Measurements from ENCODE around the gene DCC. TPM values are rescaled to one million over a fixed set of nuclear protein-coding genes. Genes with fewer than 3 reads are reported as not detected.

The DCC gene
- total RNA-seq, 1 donor from 2014 or later: 1.0 TPM

GRCh38 chr18:53443336-53443735 is 1103.3 kb downstream of the DCC start:
- Mint-ChIP-seq H3K27me3 (ENCODE audit: low read depth) (peaks cover 9% of the 10 kb centered on the region), H3K4me1 (peaks cover 4% of the 10 kb centered on the region), H3K9me3 (peaks cover 3% of the 10 kb centered on the region), H3K4me3 (no peak overlapping the region), H3K27ac (no peak overlapping the region), H3K36me3 (no peaks in the 10 kb centered on the region)
- no peak for DNase-seq (ENCODE audit: low spot score in 2 of 2, unreplicated experiment in 2 of 2)
- TF ChIP-seq CTCF (IDR thresholded peaks at IDR 0.05; ENCODE audit: unreplicated experiment): no peak

- Mint-ChIP-seq H3K4me3 (no peak overlapping the region), H3K27me3 (ENCODE audit: low read depth) (peaks cover 9% of the 10 kb centered on the region), H3K9me3 (peaks cover 3% of the 10 kb centered on the region), H3K36me3 (no peaks in the 10 kb centered on the region), H3K4me1 (peaks cover 4% of the 10 kb centered on the region), H3K27ac (no peak overlapping the region)
- DNase-seq (ENCODE audit: low spot score in 2 of 2, unreplicated experiment in 2 of 2): no peak
- TF ChIP-seq CTCF (IDR thresholded peaks at IDR 0.05; ENCODE audit: unreplicated experiment): no peak
Observed at GRCh38 chr18:53443831-53444230, 1103.8 kb downstream of the DCC start.

GRCh38 chr18:53451902-53452301 is 1111.9 kb downstream of the DCC start:
- Mint-ChIP-seq H3K36me3 (no peaks in the 10 kb centered on the region), H3K4me1 (no peaks in the 10 kb centered on the region), H3K9me3 (no peaks in the 10 kb centered on the region), H3K4me3 (no peak overlapping the region), H3K27ac (no peak overlapping the region), H3K27me3 (ENCODE audit: low read depth) (no peaks in the 10 kb centered on the region)
- no peak for TF ChIP-seq CTCF (IDR thresholded peaks at IDR 0.05; ENCODE audit: unreplicated experiment)
- DNase-seq (ENCODE audit: low spot score in 2 of 2, unreplicated experiment in 2 of 2): no peak

- no peak overlapping the region for H3K4me3 Mint-ChIP-seq
- peaks cover 7% of the 10 kb centered on the region for H3K27me3 Mint-ChIP-seq (ENCODE audit: low read depth)
- no peaks in the 10 kb centered on the region for H3K36me3 Mint-ChIP-seq
- H3K9me3 Mint-ChIP-seq: no peaks in the 10 kb centered on the region
- H3K4me1 Mint-ChIP-seq: no peaks in the 10 kb centered on the region
- H3K27ac Mint-ChIP-seq: no peak overlapping the region
- no peak for DNase-seq (ENCODE audit: low spot score in 2 of 2, unreplicated experiment in 2 of 2)
- no peak for TF ChIP-seq CTCF (IDR thresholded peaks at IDR 0.05; ENCODE audit: unreplicated experiment)
Observed at GRCh38 chr18:53457068-53457467, 1117.1 kb downstream of the DCC start.

GRCh38 chr18:53458268-53458667 is 1118.3 kb downstream of the DCC start:
- Mint-ChIP-seq H3K27me3 (ENCODE audit: low read depth) (peaks cover 7% of the 10 kb centered on the region), H3K4me3 (no peak overlapping the region), H3K4me1 (no peaks in the 10 kb centered on the region), H3K36me3 (no peaks in the 10 kb centered on the region), H3K27ac (no peak overlapping the region), H3K9me3 (no peaks in the 10 kb centered on the region)
- TF ChIP-seq CTCF (IDR thresholded peaks at IDR 0.05; ENCODE audit: unreplicated experiment): no peak
- no peak for DNase-seq (ENCODE audit: low spot score in 2 of 2, unreplicated experiment in 2 of 2)

- Mint-ChIP-seq H3K9me3 (no peaks in the 10 kb centered on the region), H3K4me1 (no peaks in the 10 kb centered on the region), H3K27me3 (ENCODE audit: low read depth) (peaks cover 7% of the 10 kb centered on the region), H3K27ac (no peak overlapping the region), H3K4me3 (no peak overlapping the region), H3K36me3 (no peaks in the 10 kb centered on the region)
- no peak for DNase-seq (ENCODE audit: low spot score in 2 of 2, unreplicated experiment in 2 of 2)
- no peak for TF ChIP-seq CTCF (IDR thresholded peaks at IDR 0.05; ENCODE audit: unreplicated experiment)
Observed at GRCh38 chr18:53458944-53459580, 1119.1 kb downstream of the DCC start.
